Measurements from ENCODE around the gene TAF8. TPM values are rescaled to one million over a fixed set of nuclear protein-coding genes. Genes with fewer than 3 reads are reported as not detected.

TAF8 gene
- polyA plus RNA-seq, 3 donors, result 13.1 to 24.7 (median 16.6) TPM

GRCh38 chr6:42104804-42105125 lies 54.4 kb downstream of the TAF8 start:
- Mint-ChIP-seq H3K4me1 (peaks cover 9% of the 10 kb centered on the region), H3K9me3 (peaks cover 0 to 2% (median 0%) of the 10 kb centered on the region in 7 donors), H3K36me3 (no peaks in the 10 kb centered on the region), H3K27ac (no peak overlapping the region), H3K27me3 (ENCODE audit: low read depth in 3 of 3) (peaks cover 9 to 29% (median 20%) of the 10 kb centered on the region in 3 donors), H3K4me3 (peak overlapping the region; percentile 68 to 71)
- Histone ChIP-seq H3K36me3 (replicated peaks in 1 of 2; ENCODE audit: control insufficient read depth in 1 of 2, insufficient read depth in 2 of 2, low read length in 2 of 2) (no peaks in the 10 kb centered on the region), H2AFZ (ENCODE audit: insufficient read depth, low read depth, low read length, poor library complexity, severe bottlenecking) (peak overlapping the region; percentile 90), H3K4me2 (replicated peaks; ENCODE audit: extremely low read depth, low read length, poor library complexity, severe bottlenecking) (peak overlapping the region; percentile 82), H4K20me1 (ENCODE audit: insufficient read depth, low read length) (no peaks in the 10 kb centered on the region), H3K9me3 (replicated peaks in 1 of 2; ENCODE audit: control insufficient read depth in 1 of 2, insufficient read depth in 1 of 2, low read length in 2 of 2) (no peaks in the 10 kb centered on the region), H3K79me2 (ENCODE audit: insufficient read depth, low read length) (no peaks in the 10 kb centered on the region), H3K4me1 (ENCODE audit: control insufficient read depth in 1 of 2, insufficient read depth in 2 of 2, low read length in 2 of 2) (peaks cover 9 to 14% of the 10 kb centered on the region in 2 donors), H3K4me3 (replicated peaks in 1 of 3; ENCODE audit: low read depth in 2 of 3, low read length in 3 of 3) (peak overlapping the region in 2 of 3 experiments; percentile 21 to 76), H3K27me3 (ENCODE audit: control insufficient read depth in 2 of 2, insufficient read depth in 2 of 2, low read length in 2 of 2) (peaks cover 0 to 11% of the 10 kb centered on the region in 2 donors), H3K27ac (ENCODE audit: low read depth in 1 of 2, low read length in 2 of 2) (no peak overlapping the region), H3K9ac (ENCODE audit: insufficient read depth, low read length, poor library complexity, severe bottlenecking) (peak overlapping the region; percentile 61)
- TF ChIP-seq CTCF (IDR thresholded peaks at IDR 0.05), result no peak
- 13% methylated on average over 7 of the region's 16 CpGs for WGBS (ENCODE audit: insufficient coverage)
- intact Hi-C loops (cut with micrococcal nuclease), result no loop called here
- no peak for DNase-seq

- DNase-seq, result no peak
- Histone ChIP-seq H2AFZ (ENCODE audit: insufficient read depth, low read depth, low read length, poor library complexity, severe bottlenecking) (peak overlapping the region; percentile 90), H4K20me1 (ENCODE audit: insufficient read depth, low read length) (no peaks in the 10 kb centered on the region), H3K4me3 (replicated peaks in 1 of 3; ENCODE audit: low read depth in 2 of 3, low read length in 3 of 3) (peak overlapping the region in 1 of 3 experiments; percentile 76), H3K4me2 (replicated peaks; ENCODE audit: extremely low read depth, low read length, poor library complexity, severe bottlenecking) (peak overlapping the region; percentile 82), H3K4me1 (ENCODE audit: control insufficient read depth in 1 of 2, insufficient read depth in 2 of 2, low read length in 2 of 2) (peaks cover 9 to 14% of the 10 kb centered on the region in 2 donors), H3K9ac (ENCODE audit: insufficient read depth, low read length, poor library complexity, severe bottlenecking) (no peak overlapping the region), H3K9me3 (replicated peaks in 1 of 2; ENCODE audit: control insufficient read depth in 1 of 2, insufficient read depth in 1 of 2, low read length in 2 of 2) (no peaks in the 10 kb centered on the region), H3K36me3 (replicated peaks in 1 of 2; ENCODE audit: control insufficient read depth in 1 of 2, insufficient read depth in 2 of 2, low read length in 2 of 2) (no peaks in the 10 kb centered on the region), H3K27me3 (ENCODE audit: control insufficient read depth in 2 of 2, insufficient read depth in 2 of 2, low read length in 2 of 2) (peaks cover 0 to 11% of the 10 kb centered on the region in 2 donors), H3K79me2 (ENCODE audit: insufficient read depth, low read length) (no peaks in the 10 kb centered on the region), H3K27ac (ENCODE audit: low read depth in 1 of 2, low read length in 2 of 2) (no peak overlapping the region)
- H3K27ac Mint-ChIP-seq, result no peak overlapping the region
- H3K27me3 Mint-ChIP-seq (ENCODE audit: low read depth in 3 of 3), result peaks cover 9 to 30% (median 24%) of the 10 kb centered on the region in 3 donors
- H3K4me1 Mint-ChIP-seq, result peaks cover 9% of the 10 kb centered on the region
- WGBS (ENCODE audit: insufficient coverage), result 74% methylated on average over 16 of the region's 17 CpGs
- H3K4me3 Mint-ChIP-seq, result peak overlapping the region; percentile 68 to 71
- H3K9me3 Mint-ChIP-seq, result peaks cover 0 to 4% (median 2%) of the 10 kb centered on the region in 7 donors
- intact Hi-C loops (cut with micrococcal nuclease), result no loop called here
- TF ChIP-seq CTCF (IDR thresholded peaks at IDR 0.05), result no peak
- H3K36me3 Mint-ChIP-seq, result no peaks in the 10 kb centered on the region
Observed at GRCh38 chr6:42105156-42105648, 54.9 kb downstream of the TAF8 start.

All from CD14-positive monocyte (primary cell).